WTC11 (cell line): Measurements from ENCODE around the gene ZNF518A. TPM values are rescaled to one million over a fixed set of nuclear protein-coding genes. Genes with fewer than 3 reads are reported as not detected.

Source experiments
- ATAC-seq: fragments of 200-7000 bp; cut with Tn5 transposase; 2 replicates; pipeline ENCODE4 v1.10.0; 2021; ENCODE audit warnings: mild to moderate bottlenecking, moderate library complexity
- CTCF ChIA-PET: fragments of 300-600 bp; sonication (Branson Sonifier 250); formaldehyde crosslinking; loops from one replicate; lab custom pipeline; 2021; ENCODE audit warnings: antibody characterized with exemption; lab: Charles Lee
- POLR2A ChIA-PET: fragments of 350-600 bp; sonication (Branson Sonifier 250); formaldehyde crosslinking; loops from one replicate; lab custom pipeline; 2021; ENCODE audit warnings: antibody characterized with exemption; lab: Charles Lee
- DNase-seq: peaks from one replicate; pipeline ENCODE4 v3.0.0; 2021; ENCODE audit warnings: low spot score
- H3K27ac Mint-ChIP-seq: 2 replicates; pipeline ENCODE4 v1.8.0; 2021; ENCODE audit warnings: mixed read lengths
- H3K27me3 Mint-ChIP-seq: 2 replicates; pipeline ENCODE4 v1.8.0; 2021; ENCODE audit warnings: low read depth, mild to moderate bottlenecking, moderate library complexity, mixed read lengths
- H3K36me3 Mint-ChIP-seq: 2 replicates; pipeline ENCODE4 v1.8.0; 2021; ENCODE audit warnings: mixed read lengths
- H3K4me1 Mint-ChIP-seq: 2 replicates; pipeline ENCODE4 v1.8.0; 2022; ENCODE audit warnings: mixed read lengths
- H3K4me3 Mint-ChIP-seq: 2 replicates; pipeline ENCODE4 v1.8.0; 2021; ENCODE audit warnings: mild to moderate bottlenecking, moderate library complexity, mixed read lengths
- H3K9me3 Mint-ChIP-seq: 2 replicates; pipeline ENCODE4 v1.8.0; 2021; ENCODE audit warnings: mixed read lengths
- ATF3 ChIP-seq: sonication (generic); formaldehyde crosslinking; conservative IDR thresholded peaks from 2 replicates; pipeline ENCODE4 v1.8.1; 2022; ENCODE audit warnings: mild to moderate bottlenecking, missing genetic modification reagents
- CDX4 ChIP-seq: fragments of 250-450 bp; sonication (Bioruptor Pico); IDR thresholded peaks from 2 replicates; pipeline ENCODE4 v1.9.0; 2021; ENCODE audit warnings: moderate library complexity, mild to moderate bottlenecking, inconsistent platforms, borderline replicate concordance
- E2F4 ChIP-seq: sonication (generic); formaldehyde crosslinking; IDR thresholded peaks from 2 replicates; pipeline ENCODE4 v1.8.1; 2022; ENCODE audit warnings: low read depth, mild to moderate bottlenecking, moderate library complexity, missing genetic modification reagents, borderline replicate concordance
- EMX1 ChIP-seq: fragments of 250-450 bp; sonication (Bioruptor Pico); IDR thresholded peaks from 2 replicates; pipeline ENCODE4 v1.8.0; 2021; ENCODE audit warnings: mild to moderate bottlenecking
- FOXJ3 ChIP-seq: sonication (generic); formaldehyde crosslinking; IDR thresholded peaks from 2 replicates; pipeline ENCODE4 v1.9.0; 2021; ENCODE audit warnings: missing genetic modification reagents, mild to moderate bottlenecking, borderline replicate concordance
- FOXK1 ChIP-seq: sonication (generic); formaldehyde crosslinking; IDR thresholded peaks from 2 replicates; pipeline ENCODE4 v1.8.0; 2022; ENCODE audit warnings: mild to moderate bottlenecking, moderate library complexity, missing genetic modification reagents
- GABPB1 ChIP-seq: sonication (generic); formaldehyde crosslinking; IDR thresholded peaks from 2 replicates; pipeline ENCODE4 v1.8.1; 2023; ENCODE audit warnings: mild to moderate bottlenecking, missing genetic modification reagents
- GTF2I ChIP-seq: fragments of 250-450 bp; sonication (Bioruptor Pico); conservative IDR thresholded peaks from 2 replicates; pipeline ENCODE4 v1.4.0; 2021; ENCODE audit warnings: mild to moderate bottlenecking
- HMGXB4 ChIP-seq: sonication (generic); formaldehyde crosslinking; IDR thresholded peaks from 2 replicates; pipeline ENCODE4 v1.8.1; 2023; ENCODE audit warnings: mild to moderate bottlenecking, moderate library complexity, missing genetic modification reagents
- KAT7 ChIP-seq: sonication (generic); formaldehyde crosslinking; IDR thresholded peaks from 2 replicates; pipeline ENCODE4 v1.8.1; 2023; ENCODE audit warnings: missing genetic modification reagents, mild to moderate bottlenecking, borderline replicate concordance
- MXD4 ChIP-seq: fragments of 250-450 bp; sonication (Bioruptor Pico); IDR thresholded peaks from 2 replicates; pipeline ENCODE4 v1.8.0; 2021; ENCODE audit warnings: mild to moderate bottlenecking, moderate library complexity, borderline replicate concordance
- NR1H2 ChIP-seq: sonication (generic); formaldehyde crosslinking; IDR thresholded peaks from 2 replicates; pipeline ENCODE4 v1.9.0; 2021; ENCODE audit warnings: mild to moderate bottlenecking, moderate library complexity, missing genetic modification reagents
- PRRX2 ChIP-seq: fragments of 250-450 bp; sonication (Bioruptor Pico); IDR thresholded peaks from 2 replicates; pipeline ENCODE4 v1.8.0; 2021; ENCODE audit warnings: mild to moderate bottlenecking
- RELA ChIP-seq: sonication (generic); formaldehyde crosslinking; IDR thresholded peaks from 2 replicates; pipeline ENCODE4 v1.8.1; 2022; ENCODE audit warnings: missing genetic modification reagents, mild to moderate bottlenecking, borderline replicate concordance
- SMAD4 ChIP-seq: sonication (generic); formaldehyde crosslinking; IDR thresholded peaks from 2 replicates; pipeline ENCODE4 v1.8.0; 2022; ENCODE audit warnings: mild to moderate bottlenecking, missing genetic modification reagents
- SP1 ChIP-seq: sonication (generic); formaldehyde crosslinking; conservative IDR thresholded peaks from 2 replicates; pipeline ENCODE4 v1.8.1; 2022; ENCODE audit warnings: missing genetic modification reagents
- ZBTB21 ChIP-seq: sonication (generic); formaldehyde crosslinking; IDR thresholded peaks from 2 replicates; pipeline ENCODE4 v1.8.1; 2023; ENCODE audit warnings: mild to moderate bottlenecking, missing genetic modification reagents, borderline replicate concordance
- ZBTB43 ChIP-seq: sonication (generic); formaldehyde crosslinking; IDR thresholded peaks from 2 replicates; pipeline ENCODE4 v1.8.1; 2023; ENCODE audit warnings: mild to moderate bottlenecking, missing genetic modification reagents
- ZNF219 ChIP-seq: sonication (generic); formaldehyde crosslinking; IDR thresholded peaks from 2 replicates; pipeline ENCODE4 v1.8.0; 2023; ENCODE audit warnings: missing genetic modification reagents, mild to moderate bottlenecking, borderline replicate concordance
- ZNF281 ChIP-seq: sonication (generic); formaldehyde crosslinking; IDR thresholded peaks from 2 replicates; pipeline ENCODE4 v1.8.0; 2023; ENCODE audit warnings: mild to moderate bottlenecking, missing genetic modification reagents
- ZNF317 ChIP-seq: sonication (generic); formaldehyde crosslinking; IDR thresholded peaks from 2 replicates; pipeline ENCODE4 v1.8.1; 2023; ENCODE audit warnings: low read depth, mild to moderate bottlenecking, moderate library complexity, missing genetic modification reagents, borderline replicate concordance
- ZNF416 ChIP-seq: fragments of 250-450 bp; sonication (Bioruptor Pico); IDR thresholded peaks from 2 replicates; pipeline ENCODE4 v1.9.0; 2021; ENCODE audit warnings: mild to moderate bottlenecking, inconsistent platforms
- ZNF425 ChIP-seq: fragments of 250-450 bp; sonication (Bioruptor Pico); conservative IDR thresholded peaks from 2 replicates; pipeline ENCODE4 v1.9.0; 2021; ENCODE audit warnings: mild to moderate bottlenecking
- total RNA-seq: library from RNA; stranded (reverse); gene quantifications from 3 replicates; pipeline ENCODE4 v1.2.3, GENCODE V29; 2021

The ZNF518A gene
- total RNA-seq, 1 experiment from 2014 or later: 29.9 TPM

- Mint-ChIP-seq H3K4me1 (no peaks in the 10 kb centered on the region), H3K9me3 (no peaks in the 10 kb centered on the region), H3K4me3 (no peak overlapping the region), H3K27me3 (peaks cover 13% of the 10 kb centered on the region), H3K36me3 (no peaks in the 10 kb centered on the region), H3K27ac (no peak overlapping the region)
- DNase-seq (no peak), ATAC-seq (no peak; the same call in 1 of the 2 replicates)
- ChIA-PET CTCF (interaction anchor here (1.4 kb wide), 1 partner anchor 132 kb away, joined by 5 read pairs; no protein-coding TSS in a partner anchor), POLR2A (no interaction called here)
- no peak for TF ChIP-seq MXD4 (CRISPR knock-in tag)
Observed at GRCh38 chr10:96097865-96098264, 32.2 kb upstream of the ZNF518A start.

GRCh38 chr10:96107623-96108038, 22.5 kb upstream of the ZNF518A start:
- H3K9me3 Mint-ChIP-seq: no peaks in the 10 kb centered on the region
- no peak overlapping the region for H3K27ac Mint-ChIP-seq
- no peaks in the 10 kb centered on the region for H3K36me3 Mint-ChIP-seq
- DNase-seq (no peak), ATAC-seq (no peak)
- no peak overlapping the region for H3K4me3 Mint-ChIP-seq
- POLR2A ChIA-PET: interaction anchor here (0.6 kb wide), 1 partner anchor 122 kb away, joined by 3 read pairs; no protein-coding TSS in a partner anchor
- peaks cover 8% of the 10 kb centered on the region for H3K4me1 Mint-ChIP-seq
- CTCF ChIA-PET: interaction anchor here (0.5 kb wide), 1 partner anchor 37 kb away, joined by 3 read pairs; no protein-coding TSS in a partner anchor
- H3K27me3 Mint-ChIP-seq: peaks cover 5% of the 10 kb centered on the region; the same call in 1 of the 2 replicates
- TF ChIP-seq ZBTB21 (CRISPR knock-in tag) (no peak), GTF2I (no peak), HMGXB4 (CRISPR knock-in tag) (no peak), ZNF416 (CRISPR knock-in tag) (no peak), SMAD4 (no peak), ATF3 (CRISPR knock-in tag) (no peak), SP1 (CRISPR knock-in tag) (no peak), RELA (CRISPR knock-in tag) (no peak), NR1H2 (no peak), KAT7 (no peak), EMX1 (CRISPR knock-in tag) (no peak), ZNF317 (CRISPR knock-in tag) (no peak), E2F4 (CRISPR knock-in tag) (no peak), ZNF219 (CRISPR knock-in tag) (no peak)

- Mint-ChIP-seq H3K4me3 (no peak overlapping the region), H3K9me3 (no peaks in the 10 kb centered on the region), H3K36me3 (no peaks in the 10 kb centered on the region), H3K27me3 (peaks cover 5% of the 10 kb centered on the region; the same call in 1 of the 2 replicates), H3K27ac (no peak overlapping the region), H3K4me1 (peaks cover 3% of the 10 kb centered on the region; the same call in 1 of the 2 replicates)
- CTCF ChIA-PET: no interaction called here
- POLR2A ChIA-PET: no interaction called here
- DNase-seq (no peak), ATAC-seq (no peak)
- TF ChIP-seq PRRX2 (CRISPR knock-in tag): no peak
- no peak for TF ChIP-seq GABPB1 (CRISPR knock-in tag)
- TF ChIP-seq ZNF281 (CRISPR knock-in tag): no peak
- no peak for TF ChIP-seq ZNF425 (CRISPR knock-in tag)
- TF ChIP-seq FOXK1 (CRISPR knock-in tag): no peak
- no peak for TF ChIP-seq CDX4 (CRISPR knock-in tag)
- TF ChIP-seq FOXJ3 (CRISPR knock-in tag): no peak
- no peak for TF ChIP-seq ZBTB43 (CRISPR knock-in tag)
Observed at GRCh38 chr10:96112531-96112930, 17.6 kb upstream of the ZNF518A start.
